B cell (primary cell): ENCODE measurements around the gene LRRC74B. TPM values are rescaled to one million over a fixed set of nuclear protein-coding genes. Genes with fewer than 3 reads are reported as not detected.

Source experiments
- ATAC-seq: fragments of 200-7000 bp; cut with Tn5 transposase; one replicate; pipeline ENCODE4 v1.10.0; 2021; ENCODE audit warnings: low read depth, mild to moderate bottlenecking, moderate number of reproducible peaks, moderate library complexity
- CTCF ChIA-PET: fragments of 350-600 bp; sonication (Branson Sonifier 250); formaldehyde crosslinking; loops from one replicate; lab custom pipeline; 2021; ENCODE audit warnings: antibody characterized with exemption, inconsistent platforms; lab: Charles Lee
- POLR2A ChIA-PET: fragments of 350-600 bp; sonication (Branson Sonifier 250); formaldehyde crosslinking; loops from one replicate; lab custom pipeline; 2021; ENCODE audit warnings: antibody characterized with exemption; lab: Charles Lee
- DNase-seq: peaks from one replicate; pipeline ENCODE4 v3.0.0; 2013
- H2AFZ ChIP-seq: 2 replicates; pipeline ENCODE4 v1.6.1; 2012; ENCODE audit warnings: mild to moderate bottlenecking, low read depth, low read length; ENCODE audit not compliant: insufficient read depth, poor library complexity, severe bottlenecking
- H3K27ac ChIP-seq, 2 donors: 1 replicate in 1 of 2; 2 replicates in 1 of 2; pipeline ENCODE4 v1.5.1; 2012 to 2013; ENCODE audit warnings: low read length in 2 of 2, mild to moderate bottlenecking in 2 of 2, moderate library complexity in 1 of 2
- H3K27me3 ChIP-seq, 4 experiments: fragments of 200-600 bp in 1 of 4; sonication (generic) in 1 of 4; replicated peaks in 1 of 4; 1 replicate in 2 of 4; 2 replicates in 2 of 4; pipeline versions ENCODE4 v1.6.1 to v1.7.0; 2013 to 2016; ENCODE audit warnings: low read length in 3 of 4, mild to moderate bottlenecking in 2 of 4, mixed read lengths in 1 of 4, moderate library complexity in 1 of 4; ENCODE audit not compliant: insufficient read depth in 4 of 4, control insufficient read depth in 3 of 4; ENCODE audit errors: control extremely low read depth in 1 of 4
- H3K36me3 ChIP-seq, 2 experiments: replicated peaks in 1 of 2; 1 replicate in 1 of 2; 2 replicates in 1 of 2; pipeline versions ENCODE4 v1.6.1 to v1.7.1; 2013; ENCODE audit warnings: low read length in 1 of 2; ENCODE audit not compliant: insufficient read depth in 2 of 2, control insufficient read depth in 1 of 2; ENCODE audit errors: control extremely low read depth in 1 of 2, extremely low read depth in 1 of 2
- H3K4me1 ChIP-seq, 2 donors: fragments of 200-600 bp in 1 of 2; sonication (generic) in 1 of 2; 1 replicate in 1 of 2; 2 replicates in 1 of 2; pipeline versions ENCODE4 v1.5.1 to v1.6.1; 2013 to 2017; ENCODE audit warnings: low read length in 2 of 2; ENCODE audit not compliant: control insufficient read depth in 2 of 2, insufficient read depth in 2 of 2
- H3K4me2 ChIP-seq: replicated peaks from 2 replicates; pipeline ENCODE3; 2012; ENCODE audit warnings: mild to moderate bottlenecking, low read depth, low read length; ENCODE audit not compliant: poor library complexity, severe bottlenecking
- H3K4me3 ChIP-seq, 5 experiments: fragments of 200-600 bp in 1 of 5; sonication (generic) in 1 of 5; 1 replicate in 3 of 5; 2 replicates in 2 of 5; pipeline versions ENCODE4 v1.5.1 to v1.7.0; 2011 to 2016; ENCODE audit warnings: low read length in 4 of 5, mild to moderate bottlenecking in 4 of 5, low read depth in 2 of 5, control low read depth in 1 of 5, moderate library complexity in 1 of 5; ENCODE audit not compliant: insufficient read depth in 1 of 5; ENCODE audit errors: control extremely low read depth in 1 of 5, extremely low read depth in 1 of 5
- H3K79me2 ChIP-seq: fragments of 200-600 bp; sonication (generic); one replicate; pipeline ENCODE4 v1.6.0; 2016; ENCODE audit warnings: low read length; ENCODE audit not compliant: control insufficient read depth, insufficient read depth
- H3K9ac ChIP-seq: fragments of 200-600 bp; sonication (generic); 2 replicates; pipeline ENCODE4 v1.6.1; 2017; ENCODE audit warnings: mild to moderate bottlenecking, low read length, moderate library complexity
- H3K9me3 ChIP-seq, 3 donors: one replicate each; pipeline versions ENCODE4 v1.6.1 to v1.7.1; 2013; ENCODE audit warnings: low read length in 2 of 3; ENCODE audit not compliant: control insufficient read depth in 2 of 3, insufficient read depth in 1 of 3; ENCODE audit errors: control extremely low read depth in 1 of 3
- H4K20me1 ChIP-seq: 2 replicates; pipeline ENCODE4 v1.6.0; 2012; ENCODE audit warnings: mild to moderate bottlenecking, low read length; ENCODE audit not compliant: insufficient read depth, control insufficient read depth, poor library complexity, severe bottlenecking
- H3K27ac Mint-ChIP-seq: one replicate; pipeline ENCODE4 v1.8.0; 2021; ENCODE audit warnings: mixed read lengths
- H3K27me3 Mint-ChIP-seq: one replicate; pipeline ENCODE4 v1.8.0; 2021; ENCODE audit warnings: mixed read lengths
- H3K4me1 Mint-ChIP-seq: one replicate; pipeline ENCODE4 v1.8.0; 2021; ENCODE audit warnings: mixed read lengths
- H3K4me3 Mint-ChIP-seq: one replicate; pipeline ENCODE4 v1.8.0; 2021; ENCODE audit warnings: mixed read lengths
- H3K9me3 Mint-ChIP-seq: one replicate; pipeline ENCODE4 v1.8.0; 2022; ENCODE audit warnings: mixed read lengths; ENCODE audit not compliant: insufficient read depth
- CTCF ChIP-seq: fragments of 200-600 bp; IDR thresholded peaks from one replicate; pipeline ENCODE4 v1.8.0; 2022; ENCODE audit warnings: antibody characterized with exemption, mild to moderate bottlenecking
- EZH2 ChIP-seq: IDR thresholded peaks from 2 replicates; pipeline ENCODE4 v1.6.1; 2012; ENCODE audit warnings: borderline replicate concordance, low read depth, mild to moderate bottlenecking, moderate library complexity, low read length; ENCODE audit not compliant: insufficient read depth, poor library complexity, severe bottlenecking
- WGBS: methylation state at CpG from one replicate; pipeline ENCODE4 v1.1.5; 2013; ENCODE audit warnings: missing lambda C conversion rate; ENCODE audit not compliant: insufficient coverage; 5-methylcytosine and 5-hydroxymethylcytosine counted together
- intact Hi-C: fragments of 100-400 bp; cut with micrococcal nuclease; formaldehyde crosslinking; loops from one replicate; pipeline ENCODE4 v1.10.0; 2022
- polyA minus RNA-seq: library from RNA; depleted of rRNA, polyadenylated mRNA; stranded (reverse); fragments of >200 nt; gene quantifications from 2 replicates; pipeline ENCODE4 v1.2.3, GENCODE V29; 2012
- polyA plus RNA-seq: library from polyadenylated mRNA; depleted of rRNA; stranded (reverse); fragments of >200 nt; gene quantifications from 2 replicates; pipeline ENCODE4 v1.2.3, GENCODE V29; 2012
- total RNA-seq, 2 donors: library from RNA; stranded (reverse); fragments of 120-200 nt in 1 of 2; gene quantifications; 1 replicate in 1 of 2; 2 replicates in 1 of 2; pipeline versions ENCODE4 v1.2.3 to v1.2.4, GENCODE V29; 2013 to 2022

The LRRC74B gene
- total RNA-seq, result 0.12 and 0.17 TPM in 2 replicates
- 0.02 TPM for total RNA-seq (2013)
- polyA plus RNA-seq, result 0.01 TPM in 1 of 2 replicates, not detected in the other
- polyA minus RNA-seq, result not detected in 2 replicates

GRCh38 chr22:21045585-21046294, at the start of gene LRRC74B:
LRRC74B (plus strand) TSS chr22:21045946; CDS start chr22:21045987, 41 bp downstream.
- Histone ChIP-seq H3K79me2 (no peaks in the 10 kb centered on the region), H3K27me3 (peaks cover 0 to 30% (median 7%) of the 10 kb centered on the region in 4 experiments), H3K36me3 (no peaks in the 10 kb centered on the region), H3K4me1 (peaks cover 23 to 24% of the 10 kb centered on the region in 2 donors), H3K27ac (no peak within 1 kb of the TSS), H4K20me1 (no peaks in the 10 kb centered on the region), H3K9ac (peak within 1 kb of the TSS; percentile 50), H3K4me3 (peak within 1 kb of the TSS in 3 of 5 experiments; percentile 19 to 44 (median 34)), H3K9me3 (no peaks in the 10 kb centered on the region), H3K4me2 (peak within 1 kb of the TSS; percentile 79), H2AFZ (peak within 1 kb of the TSS; percentile 62)
- Mint-ChIP-seq H3K9me3 (no peaks in the 10 kb centered on the region), H3K27ac (peak within 1 kb of the TSS; percentile 70), H3K4me1 (peaks cover 20% of the 10 kb centered on the region), H3K4me3 (peak within 1 kb of the TSS; percentile 64), H3K27me3 (peaks cover 23% of the 10 kb centered on the region)
- ChIA-PET CTCF (no interaction called here), POLR2A (interaction anchor here (0.7 kb wide), 1 partner anchor 46 kb away, joined by 3 read pairs; no protein-coding TSS in a partner anchor)
- intact Hi-C loops, result loop anchor here (1.0 to 10.0 kb wide), 3 partner anchors 31 to 61 kb away; partner anchors contain the start of genes LZTR1 and THAP7
- no peak for TF ChIP-seq CTCF
- no peak for TF ChIP-seq EZH2
- DNase-seq (peak; percentile 83), ATAC-seq (peak; percentile 93)
- WGBS, result 9% methylated on average over 45 of the region's 47 CpGs

- H3K9me3 Mint-ChIP-seq, result no peaks in the 10 kb centered on the region
- no peak overlapping the region for H3K4me3 Mint-ChIP-seq
- TF ChIP-seq CTCF (no peak), EZH2 (no peak)
- ATAC-seq (no peak), DNase-seq (no peak)
- ChIA-PET CTCF (no interaction called here), POLR2A (no interaction called here)
- peaks cover 13% of the 10 kb centered on the region for H3K4me1 Mint-ChIP-seq
- H3K27me3 Mint-ChIP-seq, result no peaks in the 10 kb centered on the region
- intact Hi-C loops, result no loop called here
- H3K27me3 ChIP-seq, result no peaks in the 10 kb centered on the region
- no peak overlapping the region for H3K4me3 ChIP-seq
- H3K36me3 ChIP-seq, result peaks cover 0 to 38% of the 10 kb centered on the region in 2 experiments
- H3K9me3 ChIP-seq, result peaks cover 0 to 5% (median 0%) of the 10 kb centered on the region in 3 donors
- H2AFZ ChIP-seq, result no peak overlapping the region
- H4K20me1 ChIP-seq, result peaks cover 24% of the 10 kb centered on the region
- H3K9ac ChIP-seq, result no peak overlapping the region
- WGBS, result over 99% methylated on average over 10 of the region's 10 CpGs
- H3K27ac ChIP-seq, result no peak overlapping the region
- H3K79me2 ChIP-seq, result peaks cover 13% of the 10 kb centered on the region
- H3K4me1 ChIP-seq, result peaks cover 11 to 15% of the 10 kb centered on the region in 2 donors
- H3K4me2 ChIP-seq, result no peak overlapping the region
- no peak overlapping the region for H3K27ac Mint-ChIP-seq
Measured at GRCh38 chr22:20996031-20996410, 49.7 kb upstream of the LRRC74B start.
